Measurements from ENCODE around the gene PELI3.
A peak's percentile ranks its signal among the peaks of the same experiment; 100 is the strongest.

Gene PELI3

GRCh38 chr11:66473608-66474515 lies 7.2 kb downstream of the PELI3 start:
- Mint-ChIP-seq H3K9me3 (no peaks in the 10 kb centered on the region), H3K36me3 (ENCODE audit: low read depth) (peaks cover 2% of the 10 kb centered on the region), H3K4me3 (no peak overlapping the region), H3K4me1 (ENCODE audit: low read depth) (peaks cover 6% of the 10 kb centered on the region), H3K27ac (no peak overlapping the region), H3K27me3 (ENCODE audit: low read depth) (no peaks in the 10 kb centered on the region)
- DNase-seq (ENCODE audit: low spot score): no peak

- no peak for DNase-seq (ENCODE audit: low spot score)
- Mint-ChIP-seq H3K36me3 (ENCODE audit: low read depth) (peaks cover 2% of the 10 kb centered on the region), H3K27ac (no peak overlapping the region), H3K4me1 (ENCODE audit: low read depth) (peaks cover 10% of the 10 kb centered on the region), H3K27me3 (ENCODE audit: low read depth) (no peaks in the 10 kb centered on the region), H3K9me3 (no peaks in the 10 kb centered on the region), H3K4me3 (no peak overlapping the region)
Observed at GRCh38 chr11:66475349-66476172, 8.9 kb downstream of the PELI3 start.

GRCh38 chr11:66476173-66476840 lies 9.6 kb downstream of the PELI3 start:
- Mint-ChIP-seq H3K27me3 (ENCODE audit: low read depth) (no peaks in the 10 kb centered on the region), H3K9me3 (no peaks in the 10 kb centered on the region), H3K36me3 (ENCODE audit: low read depth) (no peaks in the 10 kb centered on the region), H3K4me1 (ENCODE audit: low read depth) (peaks cover 13% of the 10 kb centered on the region), H3K4me3 (no peak overlapping the region), H3K27ac (peak overlapping the region; percentile 39)
- DNase-seq (ENCODE audit: low spot score): no peak

GRCh38 chr11:66476841-66477251 lies 10.1 kb downstream of the PELI3 start:
- H3K9me3 Mint-ChIP-seq: no peaks in the 10 kb centered on the region
- no peak for DNase-seq (ENCODE audit: low spot score)
- no peaks in the 10 kb centered on the region for H3K36me3 Mint-ChIP-seq (ENCODE audit: low read depth)
- H3K4me1 Mint-ChIP-seq (ENCODE audit: low read depth): peaks cover 15% of the 10 kb centered on the region
- H3K27me3 Mint-ChIP-seq (ENCODE audit: low read depth): no peaks in the 10 kb centered on the region
- H3K27ac Mint-ChIP-seq: peak overlapping the region; percentile 39
- no peak overlapping the region for H3K4me3 Mint-ChIP-seq

- Mint-ChIP-seq H3K4me3 (peak overlapping the region; percentile 34), H3K36me3 (ENCODE audit: low read depth) (peaks cover under 1% of the 10 kb centered on the region), H3K27me3 (ENCODE audit: low read depth) (no peaks in the 10 kb centered on the region), H3K4me1 (ENCODE audit: low read depth) (peaks cover 17% of the 10 kb centered on the region), H3K27ac (peak overlapping the region; percentile 41), H3K9me3 (no peaks in the 10 kb centered on the region)
- DNase-seq (ENCODE audit: low spot score): no peak
Observed at GRCh38 chr11:66477263-66478201, 10.8 kb downstream of the PELI3 start.

GRCh38 chr11:66478729-66479393 lies 12.2 kb downstream of the PELI3 start:
- Mint-ChIP-seq H3K36me3 (ENCODE audit: low read depth) (peaks cover 3% of the 10 kb centered on the region), H3K27ac (peak overlapping the region; percentile 88), H3K27me3 (ENCODE audit: low read depth) (no peaks in the 10 kb centered on the region), H3K4me1 (ENCODE audit: low read depth) (peaks cover 23% of the 10 kb centered on the region), H3K9me3 (no peaks in the 10 kb centered on the region), H3K4me3 (peak overlapping the region; percentile 88)
- no peak for DNase-seq (ENCODE audit: low spot score)

GRCh38 chr11:66479394-66480116 lies 12.8 kb downstream of the PELI3 start:
- no peak for DNase-seq (ENCODE audit: low spot score)
- Mint-ChIP-seq H3K9me3 (no peaks in the 10 kb centered on the region), H3K36me3 (ENCODE audit: low read depth) (peaks cover 3% of the 10 kb centered on the region), H3K4me3 (peak overlapping the region; percentile 88), H3K27ac (peak overlapping the region; percentile 88), H3K4me1 (ENCODE audit: low read depth) (peaks cover 23% of the 10 kb centered on the region), H3K27me3 (ENCODE audit: low read depth) (no peaks in the 10 kb centered on the region)

- Mint-ChIP-seq H3K27ac (peak within 1 kb of the TSS; percentile 88), H3K4me1 (ENCODE audit: low read depth) (peaks cover 23% of the 10 kb centered on the region), H3K36me3 (ENCODE audit: low read depth) (peaks cover 4% of the 10 kb centered on the region), H3K9me3 (no peaks in the 10 kb centered on the region), H3K4me3 (peak within 1 kb of the TSS; percentile 88), H3K27me3 (ENCODE audit: low read depth) (no peaks in the 10 kb centered on the region)
- peak; percentile 98 for DNase-seq (ENCODE audit: low spot score)
Observed at GRCh38 chr11:66480117-66480938, 13.6 kb downstream of the PELI3 start, which contains the start of gene DPP3. DPP3 (plus strand) TSS chr11:66480434; CDS start chr11:66482201, 1,767 bp downstream.

GRCh38 chr11:66484806-66485380 lies 18.2 kb downstream of the PELI3 start:
- Mint-ChIP-seq H3K36me3 (ENCODE audit: low read depth) (peaks cover 16% of the 10 kb centered on the region), H3K9me3 (no peaks in the 10 kb centered on the region), H3K27me3 (ENCODE audit: low read depth) (no peaks in the 10 kb centered on the region), H3K4me1 (ENCODE audit: low read depth) (peaks cover 14% of the 10 kb centered on the region), H3K27ac (no peak overlapping the region), H3K4me3 (no peak overlapping the region)
- DNase-seq (ENCODE audit: low spot score): no peak

- Mint-ChIP-seq H3K27me3 (ENCODE audit: low read depth) (no peaks in the 10 kb centered on the region), H3K9me3 (no peaks in the 10 kb centered on the region), H3K4me1 (ENCODE audit: low read depth) (no peaks in the 10 kb centered on the region), H3K4me3 (no peak overlapping the region), H3K27ac (no peak overlapping the region), H3K36me3 (ENCODE audit: low read depth) (peaks cover 18% of the 10 kb centered on the region)
- DNase-seq (ENCODE audit: low spot score): no peak
Observed at GRCh38 chr11:66488957-66489356, 22.3 kb downstream of the PELI3 start.

GRCh38 chr11:66489636-66490035 lies 22.9 kb downstream of the PELI3 start:
- H3K36me3 Mint-ChIP-seq (ENCODE audit: low read depth): peaks cover 18% of the 10 kb centered on the region
- no peak for DNase-seq (ENCODE audit: low spot score)
- no peaks in the 10 kb centered on the region for H3K9me3 Mint-ChIP-seq
- no peaks in the 10 kb centered on the region for H3K27me3 Mint-ChIP-seq (ENCODE audit: low read depth)
- H3K27ac Mint-ChIP-seq: no peak overlapping the region
- no peaks in the 10 kb centered on the region for H3K4me1 Mint-ChIP-seq (ENCODE audit: low read depth)
- no peak overlapping the region for H3K4me3 Mint-ChIP-seq
